HepG2 (cell line): ENCODE measurements around the gene GRAMD1A.

Experiments
- BCLAF1 ChIP-seq: fragments of 450-650 bp; IDR thresholded peaks from 2 replicates; pipeline ENCODE4 v1.6.1; 2017; ENCODE audit warnings: mild to moderate bottlenecking
- CREM ChIP-seq, 2 experiments: sonication (generic) in 1 of 2; formaldehyde crosslinking in 1 of 2; IDR thresholded peaks; 2 replicates each; pipeline versions ENCODE4 v1.4.0 to v1.6.1; 2016 to 2020; ENCODE audit warnings: antibody characterized with exemption in 1 of 2, mild to moderate bottlenecking in 1 of 2, missing genetic modification reagents in 1 of 2
- CTCF ChIP-seq: sonication (generic); formaldehyde crosslinking; IDR thresholded peaks from 2 replicates; pipeline ENCODE4 v1.5.0; 2020; ENCODE audit warnings: mild to moderate bottlenecking, missing genetic modification reagents, moderate library complexity
- EP300 ChIP-seq, 3 experiments: sonication (generic) in 1 of 3; formaldehyde crosslinking in 1 of 3; IDR thresholded peaks; 2 replicates each; pipeline versions ENCODE4 v1.5.1 to v1.6.1; 2011 to 2020; ENCODE audit warnings: low read depth in 2 of 3, low read length in 2 of 3, borderline replicate concordance in 1 of 3, improper control_type of control experiment in 1 of 3, mild to moderate bottlenecking in 1 of 3, missing genetic modification reagents in 1 of 3, moderate library complexity in 1 of 3
- PHF8 ChIP-seq: sonication (generic); formaldehyde crosslinking; IDR thresholded peaks from 2 replicates; pipeline ENCODE4 v1.5.0; 2020; ENCODE audit warnings: missing genetic modification reagents
- ZNF562 ChIP-seq: sonication (generic); formaldehyde crosslinking; IDR thresholded peaks from 2 replicates; pipeline ENCODE4 v1.8.0; 2022; ENCODE audit warnings: missing genetic modification reagents, borderline replicate concordance
- TF ChIP-seq, protein P1 (sequence below): sonication (generic); formaldehyde crosslinking; IDR thresholded peaks from 2 replicates; pipeline ENCODE4 v1.5.0; 2020; ENCODE audit warnings: mild to moderate bottlenecking, missing genetic modification reagents

DNA sequence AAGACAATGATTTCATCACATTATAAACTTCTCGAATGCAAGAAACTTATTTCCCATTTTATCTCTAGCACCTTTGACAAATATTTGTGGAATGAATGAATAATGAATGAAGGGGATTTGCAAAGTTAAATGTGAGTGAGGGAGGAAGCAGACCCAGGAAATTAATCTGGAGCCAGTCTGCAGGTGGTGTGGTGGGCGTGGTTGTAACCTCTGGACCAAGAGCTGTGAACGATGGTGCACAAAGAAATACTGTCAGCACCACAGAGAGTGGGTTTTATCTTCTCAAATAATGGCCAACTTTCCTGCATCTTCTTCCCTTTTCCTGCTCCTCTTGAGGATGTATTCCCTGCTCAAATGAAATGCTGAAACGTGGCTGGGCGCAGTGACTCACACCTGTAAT is 25.1 kb upstream of the GRAMD1A start:
- TF ChIP-seq CTCF (CRISPR knock-in tag), result 0 out of 2 replicates have a peak, but pooled peaks have one; percentile 17
- no peak for TF ChIP-seq ZNF562 (CRISPR knock-in tag)
- TF ChIP-seq PHF8, result no peak
- TF ChIP-seq EP300 (IDR thresholded peaks at IDR 0.05; ENCODE audit: low read depth in 2 of 2, low read length in 2 of 2), result no peak
- TF ChIP-seq EP300 (CRISPR knock-in tag; IDR thresholded peaks at IDR 0.05; ENCODE audit: borderline replicate concordance), result no peak
- TF ChIP-seq BCLAF1, result no peak
- no peak for TF ChIP-seq CREM (IDR thresholded peaks at IDR 0.05)
- TF ChIP-seq CREM (CRISPR knock-in tag; IDR thresholded peaks at IDR 0.05), result no peak
- TF ChIP-seq, protein P1, sequence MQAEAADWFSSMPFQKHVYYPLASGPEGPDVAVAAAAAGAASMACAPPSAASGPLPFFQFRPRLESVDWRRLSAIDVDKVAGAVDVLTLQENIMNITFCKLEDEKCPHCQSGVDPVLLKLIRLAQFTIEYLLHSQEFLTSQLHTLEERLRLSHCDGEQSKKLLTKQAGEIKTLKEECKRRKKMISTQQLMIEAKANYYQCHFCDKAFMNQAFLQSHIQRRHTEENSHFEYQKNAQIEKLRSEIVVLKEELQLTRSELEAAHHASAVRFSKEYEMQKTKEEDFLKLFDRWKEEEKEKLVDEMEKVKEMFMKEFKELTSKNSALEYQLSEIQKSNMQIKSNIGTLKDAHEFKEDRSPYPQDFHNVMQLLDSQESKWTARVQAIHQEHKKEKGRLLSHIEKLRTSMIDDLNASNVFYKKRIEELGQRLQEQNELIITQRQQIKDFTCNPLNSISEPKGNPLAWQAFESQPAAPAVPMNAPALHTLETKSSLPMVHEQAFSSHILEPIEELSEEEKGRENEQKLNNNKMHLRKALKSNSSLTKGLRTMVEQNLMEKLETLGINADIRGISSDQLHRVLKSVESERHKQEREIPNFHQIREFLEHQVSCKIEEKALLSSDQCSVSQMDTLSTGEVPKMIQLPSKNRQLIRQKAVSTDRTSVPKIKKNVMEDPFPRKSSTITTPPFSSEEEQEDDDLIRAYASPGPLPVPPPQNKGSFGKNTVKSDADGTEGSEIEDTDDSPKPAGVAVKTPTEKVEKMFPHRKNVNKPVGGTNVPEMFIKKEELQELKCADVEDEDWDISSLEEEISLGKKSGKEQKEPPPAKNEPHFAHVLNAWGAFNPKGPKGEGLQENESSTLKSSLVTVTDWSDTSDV, result no peak
